IMR-90 (cell line): ENCODE results near the gene NR1I3. TPM values are rescaled to one million over a fixed set of nuclear protein-coding genes. Genes with fewer than 3 reads are reported as not detected.

Experiments
- ATAC-seq: fragments of 200-7000 bp; cut with Tn5 transposase; 2 replicates; pipeline ENCODE4 v1.9.1; 2020; ENCODE audit warnings: low read depth, mild to moderate bottlenecking, moderate library complexity
- BruUV-seq: library from RNA; stranded (reverse); fragments of 400-500 nt; replicated peaks from 2 replicates; lab custom pipeline; 2021; lab: Mats Ljungman, UMichigan
- CTCF ChIA-PET: fragments of 300-600 bp; formaldehyde crosslinking; extraction: SDS; loops from one replicate; lab custom pipeline; 2021; ENCODE audit warnings: antibody characterized with exemption; lab: Yijun Ruan, JAX
- POLR2A ChIA-PET: fragments of 300-600 bp; sonication (Branson Sonifier 250); formaldehyde crosslinking; loops from one replicate; lab custom pipeline; 2022; ENCODE audit warnings: antibody characterized with exemption; ENCODE audit not compliant: unreplicated experiment; lab: Charles Lee
- DNase-seq: peaks from one replicate; pipeline ENCODE4 v3.0.0; 2013
- H2AFZ ChIP-seq: replicated peaks from 2 replicates; pipeline ENCODE3; 2013; ENCODE audit warnings: low read length, mild to moderate bottlenecking; ENCODE audit not compliant: poor library complexity
- H2AK5ac ChIP-seq: 2 replicates; pipeline ENCODE4 v1.6.1; 2013; ENCODE audit warnings: low read depth, low read length, inconsistent platforms
- H2AK9ac ChIP-seq: replicated peaks from 2 replicates; pipeline ENCODE3; 2013; ENCODE audit warnings: mild to moderate bottlenecking, low read depth, low read length, moderate library complexity; ENCODE audit not compliant: poor library complexity
- H2BK120ac ChIP-seq: 2 replicates; pipeline ENCODE4 v1.6.1; 2013; ENCODE audit warnings: low read depth, low read length, inconsistent platforms
- H2BK15ac ChIP-seq: 3 replicates; pipeline ENCODE4 v1.6.1; 2013; ENCODE audit warnings: low read depth, low read length, inconsistent platforms
- H2BK20ac ChIP-seq: 2 replicates; pipeline ENCODE4 v1.6.1; 2013; ENCODE audit warnings: low read depth, mild to moderate bottlenecking, inconsistent platforms, low read length, moderate library complexity
- H2BK5ac ChIP-seq: 2 replicates; pipeline ENCODE4 v1.6.1; 2013; ENCODE audit warnings: mild to moderate bottlenecking, low read depth, low read length, inconsistent platforms; ENCODE audit not compliant: poor library complexity, severe bottlenecking
- H3K14ac ChIP-seq: replicated peaks from 2 replicates; pipeline ENCODE4 v1.6.1; 2013; ENCODE audit warnings: low read depth, low read length, inconsistent platforms
- H3K18ac ChIP-seq: 2 replicates; pipeline ENCODE4 v1.6.1; 2013; ENCODE audit warnings: low read depth, low read length, control low read depth
- H3K23ac ChIP-seq: 2 replicates; pipeline ENCODE4 v1.6.1; 2013; ENCODE audit warnings: low read depth, low read length, inconsistent platforms
- H3K27ac ChIP-seq: 2 replicates; pipeline ENCODE4 v1.5.1; 2013; ENCODE audit warnings: mild to moderate bottlenecking, control low read depth, low read length; ENCODE audit not compliant: insufficient read depth
- H3K27me3 ChIP-seq: 2 replicates; pipeline ENCODE4 v1.6.1; 2013; ENCODE audit warnings: low read length; ENCODE audit not compliant: control insufficient read depth, insufficient read depth
- H3K36me3 ChIP-seq: 2 replicates; pipeline ENCODE4 v1.6.1; 2013; ENCODE audit warnings: low read length, mixed read lengths; ENCODE audit not compliant: control insufficient read depth, insufficient read depth
- H3K4ac ChIP-seq: 2 replicates; pipeline ENCODE4 v1.6.1; 2013; ENCODE audit warnings: low read depth, low read length, inconsistent platforms
- H3K4me1 ChIP-seq: 2 replicates; pipeline ENCODE4 v1.6.1; 2013; ENCODE audit warnings: low read length, mixed read lengths; ENCODE audit not compliant: control insufficient read depth, insufficient read depth
- H3K4me2 ChIP-seq: 2 replicates; pipeline ENCODE4 v1.6.1; 2013; ENCODE audit warnings: low read depth, mild to moderate bottlenecking, control low read depth, low read length, moderate library complexity
- H3K4me3 ChIP-seq: 2 replicates; pipeline ENCODE4 v1.5.1; 2013; ENCODE audit warnings: low read depth, mild to moderate bottlenecking, control low read depth, low read length, moderate library complexity; ENCODE audit not compliant: insufficient read depth
- H3K56ac ChIP-seq: 2 replicates; pipeline ENCODE4 v1.6.1; 2013; ENCODE audit warnings: low read length, inconsistent platforms; ENCODE audit not compliant: insufficient read depth; ENCODE audit errors: extremely low read depth
- H3K79me1 ChIP-seq, 2 experiments: 2 replicates each; pipeline ENCODE4 v1.6.1; 2013; ENCODE audit warnings: low read length in 2 of 2, inconsistent platforms in 1 of 2, low read depth in 1 of 2
- H3K9ac ChIP-seq: 2 replicates; pipeline ENCODE4 v1.6.1; 2013; ENCODE audit warnings: low read depth, low read length, control low read depth
- H3K9me1 ChIP-seq: 2 replicates; pipeline ENCODE4 v1.6.1; 2013; ENCODE audit warnings: low read length, inconsistent platforms; ENCODE audit not compliant: insufficient read depth
- H3K9me3 ChIP-seq: 2 replicates; pipeline ENCODE4 v1.6.1; 2013; ENCODE audit warnings: low read length; ENCODE audit not compliant: control insufficient read depth, insufficient read depth
- H4K20me1 ChIP-seq: 2 replicates; pipeline ENCODE4 v1.6.1; 2013; ENCODE audit warnings: low read length, inconsistent platforms; ENCODE audit not compliant: insufficient read depth
- H4K5ac ChIP-seq: 2 replicates; pipeline ENCODE4 v1.6.1; 2013; ENCODE audit warnings: mild to moderate bottlenecking, low read depth, low read length, control low read depth
- H4K8ac ChIP-seq, 2 experiments: 2 replicates each; pipeline ENCODE4 v1.6.1; 2013; ENCODE audit warnings: low read depth in 2 of 2, low read length in 2 of 2, control low read depth in 1 of 2, inconsistent platforms in 1 of 2
- H4K91ac ChIP-seq: 2 replicates; pipeline ENCODE4 v1.6.1; 2013; ENCODE audit warnings: low read depth, low read length, inconsistent platforms; ENCODE audit not compliant: insufficient read depth
- CEBPB ChIP-seq: IDR thresholded peaks from 2 replicates; pipeline ENCODE4 v1.6.1; 2012; ENCODE audit warnings: low read depth, low read length, improper control_type of control experiment
- FOS ChIP-seq: fragments of 150-350 bp; IDR thresholded peaks from 2 replicates; pipeline ENCODE4 v1.6.1; 2016; ENCODE audit warnings: low read depth, low read length
- MAZ ChIP-seq: IDR thresholded peaks from 2 replicates; pipeline ENCODE4 v1.6.1; 2012; ENCODE audit warnings: low read depth, mild to moderate bottlenecking, low read length, improper control_type of control experiment, moderate library complexity, borderline replicate concordance
- NFE2L2 ChIP-seq: fragments of 150-350 bp; IDR thresholded peaks from 2 replicates; pipeline ENCODE4 v1.6.1; 2016; ENCODE audit warnings: low read depth, mild to moderate bottlenecking, low read length
- POLR2A ChIP-seq: IDR thresholded peaks from 2 replicates; pipeline ENCODE4 v1.6.1; 2012; ENCODE audit warnings: mild to moderate bottlenecking, low read depth, low read length
- RAD21 ChIP-seq: IDR thresholded peaks from 2 replicates; pipeline ENCODE4 v1.6.1; 2012; ENCODE audit warnings: low read length, improper control_type of control experiment
- RFX5 ChIP-seq: IDR thresholded peaks from 2 replicates; pipeline ENCODE4 v1.8.0; 2012; ENCODE audit warnings: low read depth, mild to moderate bottlenecking, low read length, moderate library complexity
- SMC3 ChIP-seq: fragments of 150-350 bp; IDR thresholded peaks from 2 replicates; pipeline ENCODE4 v1.6.1; 2016; ENCODE audit warnings: low read depth, mild to moderate bottlenecking, antibody characterized with exemption, low read length, moderate library complexity
- WGBS, 2 experiments: methylation state at CpG; one replicate each; pipeline versions ENCODE4 v1.1.5 to v1.1.7; 2013; ENCODE audit warnings: missing lambda C conversion rate in 2 of 2; ENCODE audit not compliant: insufficient read length in 1 of 2; ENCODE audit errors: extremely low coverage in 2 of 2; 5-methylcytosine and 5-hydroxymethylcytosine counted together
- dilution Hi-C: fragments of 300-500 bp; cut with HindIII; formaldehyde crosslinking; loops from one replicate; pipeline ENCODE4 v1.14.3; 2018; ENCODE audit warnings: low sequenced_read_pairs; ENCODE audit not compliant: unreplicated experiment
- in situ Hi-C: fragments of 300-500 bp; cut with MboI; formaldehyde crosslinking; loops from 3 replicates; pipeline ENCODE4 v1.14.3; 2019; ENCODE audit warnings: low sequenced_read_pairs, inconsistent platforms, mixed read lengths
- intact Hi-C: fragments of 100-400 bp; cut with micrococcal nuclease; formaldehyde crosslinking; loops from 2 replicates; pipeline ENCODE4 v1.10.0; 2022
- polyA plus RNA-seq, 3 experiments: library from polyadenylated mRNA; depleted of rRNA; stranded (reverse); fragments of >200 nt; gene quantifications; 2 replicates each; pipeline ENCODE4 v1.2.3, GENCODE V29; 2012; ENCODE audit warnings: low replicate concordance in 1 of 3
- total RNA-seq: library from RNA; depleted of rRNA; stranded (reverse); fragments of >200 nt; gene quantifications from 2 replicates; pipeline ENCODE4 v1.2.3, GENCODE V29; 2012
- TF ChIP-seq, protein P1 (sequence below): conservative IDR thresholded peaks from 2 replicates; pipeline ENCODE4 v1.5.1; 2012; ENCODE audit warnings: mild to moderate bottlenecking, low read depth, low read length, improper control_type of control experiment
- TF ChIP-seq, protein P2 (sequence below): fragments of 150-350 bp; IDR thresholded peaks from 2 replicates; pipeline ENCODE4 v1.6.1; 2016; ENCODE audit warnings: low read depth, mild to moderate bottlenecking, low read length, moderate library complexity, borderline replicate concordance

Gene NR1I3
- total and polyA plus RNA-seq, 2 of the 4 experiments (the other 2 are of a cell fraction) = not detected

DNA sequence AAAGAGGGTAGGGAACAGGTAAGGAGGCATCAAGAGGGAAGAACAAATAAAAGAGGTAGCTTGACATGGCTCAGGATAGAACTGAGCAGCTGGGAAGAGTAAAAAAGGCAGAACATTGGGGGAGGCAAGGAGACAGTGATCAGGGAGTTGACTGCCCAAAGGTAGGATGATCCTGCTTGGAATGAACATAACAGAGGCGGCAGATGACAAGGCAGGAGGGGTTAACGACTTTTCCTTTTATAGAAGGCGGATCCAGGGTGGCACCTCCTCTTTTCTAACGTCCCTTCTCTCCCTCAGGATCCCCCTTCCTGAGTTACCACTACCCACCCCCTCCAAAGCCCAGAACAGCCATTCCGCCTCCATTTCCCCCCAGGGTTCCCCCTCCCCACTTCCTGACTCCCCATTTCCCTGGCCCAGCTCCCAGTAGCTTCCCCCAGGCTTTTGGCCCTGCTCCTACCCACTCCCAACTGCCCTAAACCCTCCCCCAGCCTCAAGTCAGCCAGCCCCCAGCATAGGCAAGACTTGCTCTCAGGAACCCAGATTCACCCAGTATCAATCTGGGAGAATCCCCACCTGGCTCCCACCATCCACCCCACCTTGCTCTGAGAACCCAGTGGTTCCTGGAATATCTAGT, 38.4 kb downstream of the NR1I3 start:
- Histone ChIP-seq H3K4ac (peak overlapping the region; percentile 50), H3K14ac (0 out of 2 replicates have a peak overlapping the region, but pooled peaks have one; percentile 24), H3K9ac (no peak overlapping the region), H3K4me2 (no peak overlapping the region), H3K36me3 (peaks cover 5% of the 10 kb centered on the region; the same call in 1 of the 2 replicates), H2AK5ac (no peak overlapping the region; the same call in 1 of the 2 replicates), H2AFZ (peak overlapping the region; percentile 94), H2BK20ac (no peak overlapping the region), H3K79me1 (peaks cover 14 to 24% of the 10 kb centered on the region in 2 experiments), H4K5ac (no peak overlapping the region), H3K9me1 (peaks cover 24% of the 10 kb centered on the region), H3K4me1 (peaks cover 31% of the 10 kb centered on the region), H2BK5ac (no peak overlapping the region), H2AK9ac (peak overlapping the region; percentile 71), H4K91ac (0 out of 2 replicates have a peak overlapping the region, but pooled peaks have one; percentile 32), H3K27ac (no peak overlapping the region), H4K20me1 (no peaks in the 10 kb centered on the region), H2BK15ac (no peak overlapping the region), H3K9me3 (no peaks in the 10 kb centered on the region), H3K23ac (no peak overlapping the region), H3K56ac (no peak overlapping the region), H3K27me3 (no peaks in the 10 kb centered on the region), H4K8ac (peak overlapping the region; percentile 42 to 96; a peak in 2 of 4 replicates), H3K4me3 (no peak overlapping the region), H2BK120ac (no peak overlapping the region; the same call in 1 of the 2 replicates), H3K18ac (no peak overlapping the region)
- in situ Hi-C loops = no loop called here
- intact Hi-C loops = no loop called here
- CTCF ChIA-PET = no interaction called here
- TF ChIP-seq SMC3 (no peak), MAZ (no peak), POLR2A (no peak), NFE2L2 (no peak), CEBPB (no peak), RFX5 (no peak), RAD21 (no peak), FOS (no peak)
- TF ChIP-seq, protein P1, sequence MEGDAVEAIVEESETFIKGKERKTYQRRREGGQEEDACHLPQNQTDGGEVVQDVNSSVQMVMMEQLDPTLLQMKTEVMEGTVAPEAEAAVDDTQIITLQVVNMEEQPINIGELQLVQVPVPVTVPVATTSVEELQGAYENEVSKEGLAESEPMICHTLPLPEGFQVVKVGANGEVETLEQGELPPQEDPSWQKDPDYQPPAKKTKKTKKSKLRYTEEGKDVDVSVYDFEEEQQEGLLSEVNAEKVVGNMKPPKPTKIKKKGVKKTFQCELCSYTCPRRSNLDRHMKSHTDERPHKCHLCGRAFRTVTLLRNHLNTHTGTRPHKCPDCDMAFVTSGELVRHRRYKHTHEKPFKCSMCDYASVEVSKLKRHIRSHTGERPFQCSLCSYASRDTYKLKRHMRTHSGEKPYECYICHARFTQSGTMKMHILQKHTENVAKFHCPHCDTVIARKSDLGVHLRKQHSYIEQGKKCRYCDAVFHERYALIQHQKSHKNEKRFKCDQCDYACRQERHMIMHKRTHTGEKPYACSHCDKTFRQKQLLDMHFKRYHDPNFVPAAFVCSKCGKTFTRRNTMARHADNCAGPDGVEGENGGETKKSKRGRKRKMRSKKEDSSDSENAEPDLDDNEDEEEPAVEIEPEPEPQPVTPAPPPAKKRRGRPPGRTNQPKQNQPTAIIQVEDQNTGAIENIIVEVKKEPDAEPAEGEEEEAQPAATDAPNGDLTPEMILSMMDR = no peak
- TF ChIP-seq, protein P2, sequence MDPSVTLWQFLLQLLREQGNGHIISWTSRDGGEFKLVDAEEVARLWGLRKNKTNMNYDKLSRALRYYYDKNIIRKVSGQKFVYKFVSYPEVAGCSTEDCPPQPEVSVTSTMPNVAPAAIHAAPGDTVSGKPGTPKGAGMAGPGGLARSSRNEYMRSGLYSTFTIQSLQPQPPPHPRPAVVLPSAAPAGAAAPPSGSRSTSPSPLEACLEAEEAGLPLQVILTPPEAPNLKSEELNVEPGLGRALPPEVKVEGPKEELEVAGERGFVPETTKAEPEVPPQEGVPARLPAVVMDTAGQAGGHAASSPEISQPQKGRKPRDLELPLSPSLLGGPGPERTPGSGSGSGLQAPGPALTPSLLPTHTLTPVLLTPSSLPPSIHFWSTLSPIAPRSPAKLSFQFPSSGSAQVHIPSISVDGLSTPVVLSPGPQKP = no peak
- no peak for ATAC-seq
- WGBS, 2 experiments = 68% methylated on average over 5 of the region's 5 CpGs; no CpG with 5 or more reads in 1 of the 2 experiments
- no peak for DNase-seq
- BruUV-seq = no TSS peak
- POLR2A ChIA-PET = no interaction called here
- dilution Hi-C loops = no loop called here
